NB4 (cell line): ENCODE results near the gene GPR78.

Experiments used
- TF ChIP-seq, protein P1 (sequence below): IDR thresholded peaks from one replicate; pipeline ENCODE4 v1.5.1; 2012; ENCODE audit warnings: low read depth, low read length
- TF ChIP-seq, protein P2 (sequence below): IDR thresholded peaks from 2 replicates; pipeline ENCODE4 v1.6.1; 2011; ENCODE audit warnings: low read depth, low read length

DNA sequence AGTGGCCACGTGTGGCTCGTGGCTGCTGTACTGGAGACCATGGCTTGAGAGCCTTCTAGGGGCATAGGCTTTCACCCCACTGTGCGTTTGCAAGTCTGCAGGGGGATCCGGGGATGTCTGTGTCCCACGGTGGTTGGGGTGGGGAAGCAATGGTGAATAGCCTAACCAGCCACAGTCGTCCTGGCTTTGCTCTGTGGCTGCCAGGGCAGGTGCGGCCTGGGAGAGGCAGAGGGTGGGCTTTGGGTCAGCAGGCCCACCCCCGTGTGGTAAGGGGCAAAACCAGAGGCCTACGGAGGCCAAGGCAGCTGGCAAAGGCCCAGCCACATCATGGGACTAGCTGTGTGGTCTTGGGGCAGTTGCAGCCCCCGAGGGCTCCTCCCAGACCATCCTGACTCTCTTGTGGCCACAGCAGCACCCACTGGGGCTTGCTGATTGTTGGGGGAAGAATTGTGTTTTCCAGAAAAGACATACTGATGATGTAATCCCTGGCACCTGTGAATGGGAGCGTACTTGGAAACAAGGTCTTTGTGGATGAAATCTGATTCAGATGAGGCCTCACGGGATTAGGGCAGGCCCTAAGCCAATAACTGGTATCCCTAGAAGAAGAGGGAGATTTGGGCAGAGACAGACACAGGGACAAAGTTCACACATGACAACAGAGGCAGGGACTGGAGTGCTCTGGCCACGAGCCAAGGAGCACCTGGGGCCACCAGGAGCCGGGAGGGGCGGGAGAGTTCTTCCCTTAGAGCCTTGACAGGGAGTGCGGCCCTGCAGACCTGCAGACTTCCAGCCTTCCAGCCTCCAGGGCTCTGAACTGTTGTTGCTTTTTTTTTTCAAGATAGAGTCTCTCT is 15.3 kb downstream of the GPR78 start:
- TF ChIP-seq, protein P1, sequence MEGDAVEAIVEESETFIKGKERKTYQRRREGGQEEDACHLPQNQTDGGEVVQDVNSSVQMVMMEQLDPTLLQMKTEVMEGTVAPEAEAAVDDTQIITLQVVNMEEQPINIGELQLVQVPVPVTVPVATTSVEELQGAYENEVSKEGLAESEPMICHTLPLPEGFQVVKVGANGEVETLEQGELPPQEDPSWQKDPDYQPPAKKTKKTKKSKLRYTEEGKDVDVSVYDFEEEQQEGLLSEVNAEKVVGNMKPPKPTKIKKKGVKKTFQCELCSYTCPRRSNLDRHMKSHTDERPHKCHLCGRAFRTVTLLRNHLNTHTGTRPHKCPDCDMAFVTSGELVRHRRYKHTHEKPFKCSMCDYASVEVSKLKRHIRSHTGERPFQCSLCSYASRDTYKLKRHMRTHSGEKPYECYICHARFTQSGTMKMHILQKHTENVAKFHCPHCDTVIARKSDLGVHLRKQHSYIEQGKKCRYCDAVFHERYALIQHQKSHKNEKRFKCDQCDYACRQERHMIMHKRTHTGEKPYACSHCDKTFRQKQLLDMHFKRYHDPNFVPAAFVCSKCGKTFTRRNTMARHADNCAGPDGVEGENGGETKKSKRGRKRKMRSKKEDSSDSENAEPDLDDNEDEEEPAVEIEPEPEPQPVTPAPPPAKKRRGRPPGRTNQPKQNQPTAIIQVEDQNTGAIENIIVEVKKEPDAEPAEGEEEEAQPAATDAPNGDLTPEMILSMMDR, result no peak
- TF ChIP-seq, protein P2, sequence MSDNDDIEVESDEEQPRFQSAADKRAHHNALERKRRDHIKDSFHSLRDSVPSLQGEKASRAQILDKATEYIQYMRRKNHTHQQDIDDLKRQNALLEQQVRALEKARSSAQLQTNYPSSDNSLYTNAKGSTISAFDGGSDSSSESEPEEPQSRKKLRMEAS, result no peak
